ENCODE measurements around the gene NXPE4.
"Not testable (repeated sequence)": the region's sequence is repeated elsewhere in the genome, so short reads cannot be mapped to it uniquely, and the experiment has no call there.

The NXPE4 gene

GRCh38 chr11:114595571-114595970 lies at the start of gene NXPE4:
TSS of gene NXPE4 (minus strand) at chr11:114595786. CDS start at chr11:114594759, 1,027 bp downstream.
- no peak for DNase-seq

GRCh38 chr11:114639440-114639839 lies 43.9 kb upstream of the NXPE4 start:
- not testable (repeated sequence) for DNase-seq

GRCh38 chr11:114631445-114631965 lies 35.9 kb upstream of the NXPE4 start:
- not testable (repeated sequence) for DNase-seq

- DNase-seq = no peak
Observed at GRCh38 chr11:114625294-114625693, 29.7 kb upstream of the NXPE4 start.

- no peak for DNase-seq
Observed at GRCh38 chr11:114624455-114625207, 29.0 kb upstream of the NXPE4 start.

GRCh38 chr11:114623720-114624119 lies 28.1 kb upstream of the NXPE4 start:
- no peak for DNase-seq

GRCh38 chr11:114622858-114623257 lies 27.3 kb upstream of the NXPE4 start:
- DNase-seq = no peak

- DNase-seq = no peak
Observed at GRCh38 chr11:114621950-114622809, 26.6 kb upstream of the NXPE4 start.

GRCh38 chr11:114621072-114621471 lies 25.5 kb upstream of the NXPE4 start:
- DNase-seq = no peak

- DNase-seq = no peak
Observed at GRCh38 chr11:114619659-114620173, 24.1 kb upstream of the NXPE4 start.

GRCh38 chr11:114618139-114618538 lies 22.6 kb upstream of the NXPE4 start:
- DNase-seq = no peak

- DNase-seq = no peak
Observed at GRCh38 chr11:114617157-114618124, 21.9 kb upstream of the NXPE4 start.

GRCh38 chr11:114616516-114616915 lies 20.9 kb upstream of the NXPE4 start:
- no peak for DNase-seq

- DNase-seq = no peak
Observed at GRCh38 chr11:114615448-114616361, 20.1 kb upstream of the NXPE4 start.

- DNase-seq = no peak
Observed at GRCh38 chr11:114614127-114614720, 18.6 kb upstream of the NXPE4 start.

GRCh38 chr11:114613094-114613493 lies 17.5 kb upstream of the NXPE4 start:
- DNase-seq = not testable (repeated sequence)

GRCh38 chr11:114612686-114613085 lies 17.1 kb upstream of the NXPE4 start:
- DNase-seq = no peak

GRCh38 chr11:114612199-114612598 lies 16.6 kb upstream of the NXPE4 start:
- not testable (repeated sequence) for DNase-seq

- DNase-seq = no peak
Observed at GRCh38 chr11:114610984-114611944, 15.7 kb upstream of the NXPE4 start.
